ENCODE measurements around the gene PRKAG2.

Gene PRKAG2

DNA sequence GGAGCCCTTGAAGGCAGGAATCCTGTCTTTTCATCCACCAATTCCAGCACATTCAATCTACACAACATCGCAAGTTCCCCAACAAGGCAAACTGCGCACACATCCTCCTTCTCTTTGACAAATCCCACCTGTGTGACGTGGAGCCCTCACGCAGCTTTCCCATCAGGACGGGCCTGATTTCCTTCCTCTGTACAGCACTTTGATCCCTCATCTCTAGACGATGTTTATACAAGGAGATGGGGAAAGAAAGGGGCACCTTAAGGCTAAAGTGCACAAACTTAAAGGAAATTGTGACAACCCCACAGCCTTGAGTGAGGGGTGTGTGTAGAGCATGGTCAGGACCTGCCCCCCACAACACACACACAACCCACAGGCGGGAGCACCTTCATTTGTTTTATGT is 97.2 kb downstream of the PRKAG2 start:
- H3K4me3 ChIP-seq (ENCODE audit: low read length in 2 of 2), result no peak overlapping the region
- no peak overlapping the region for H3K4me2 ChIP-seq (ENCODE audit: insufficient read depth, low read length, poor library complexity, severe bottlenecking)
- H3K14ac ChIP-seq (ENCODE audit: low read length), result no peak overlapping the region
- no peak overlapping the region for H2AFZ ChIP-seq (ENCODE audit: low read length)
- H4K8ac ChIP-seq (ENCODE audit: low read depth, low read length), result no peak overlapping the region
- H3K18ac ChIP-seq (ENCODE audit: low read length), result no peak overlapping the region
- H3K36me3 ChIP-seq (replicated peaks in 1 of 2; ENCODE audit: control insufficient read depth in 2 of 2, insufficient read depth in 2 of 2, low read length in 2 of 2), result no peaks in the 10 kb centered on the region
- no peak overlapping the region for H4K91ac ChIP-seq (ENCODE audit: low read depth, low read length, poor library complexity)
- H2BK12ac ChIP-seq (ENCODE audit: low read length), result no peak overlapping the region
- H2AK5ac ChIP-seq (ENCODE audit: low read depth, low read length), result no peak overlapping the region
- H3K23ac ChIP-seq (ENCODE audit: low read depth, low read length, poor library complexity), result no peak overlapping the region
- no CpG with 5 or more reads among the region's 7 CpGs for WGBS, 2 donors (ENCODE audit: extremely low coverage in 2 of 2, insufficient read length in 2 of 2, insufficient replicate concordance in 1 of 2)
- H3K27me3 ChIP-seq (ENCODE audit: control insufficient read depth in 3 of 3, insufficient read depth in 3 of 3, low read depth in 1 of 3, low read length in 3 of 3), result peaks cover 0 to 36% (median 2%) of the 10 kb centered on the region in 3 experiments
- no peaks in the 10 kb centered on the region for H3K79me1 ChIP-seq (ENCODE audit: low read depth, low read length)
- no peak overlapping the region for H2BK15ac ChIP-seq (ENCODE audit: low read length)
- no peak overlapping the region for H2BK5ac ChIP-seq (ENCODE audit: low read length)
- no peak overlapping the region for H3K4ac ChIP-seq (ENCODE audit: low read length)
- no peak overlapping the region for H3K27ac ChIP-seq (replicated peaks; ENCODE audit: low read length)
- no peak overlapping the region for H3K9ac ChIP-seq (ENCODE audit: low read depth, low read length, poor library complexity)
- peaks cover 0 to 2% of the 10 kb centered on the region in 2 donors for H3K4me1 ChIP-seq (ENCODE audit: control insufficient read depth in 2 of 2, insufficient read depth in 1 of 2, low read depth in 1 of 2, low read length in 2 of 2)
- no peak for DNase-seq (ENCODE audit: low spot score)
- H3K9me3 ChIP-seq (replicated peaks in 1 of 2; ENCODE audit: control insufficient read depth in 2 of 2, insufficient read depth in 1 of 2, low read depth in 1 of 2, low read length in 2 of 2), result peaks cover 0 to 2% of the 10 kb centered on the region in 2 donors
- H2BK120ac ChIP-seq (ENCODE audit: low read depth, low read length), result no peak overlapping the region

GRCh38 chr7:151779255-151779654 is 97.7 kb downstream of the PRKAG2 start:
- H3K9me3 ChIP-seq (replicated peaks in 1 of 2; ENCODE audit: control insufficient read depth in 2 of 2, insufficient read depth in 1 of 2, low read depth in 1 of 2, low read length in 2 of 2), result peaks cover 0 to 2% of the 10 kb centered on the region in 2 donors
- no peak overlapping the region for H4K8ac ChIP-seq (ENCODE audit: low read depth, low read length)
- H2BK5ac ChIP-seq (ENCODE audit: low read length), result no peak overlapping the region
- no peak overlapping the region for H3K23ac ChIP-seq (ENCODE audit: low read depth, low read length, poor library complexity)
- H4K91ac ChIP-seq (ENCODE audit: low read depth, low read length, poor library complexity), result no peak overlapping the region
- no peak overlapping the region for H2AFZ ChIP-seq (ENCODE audit: low read length)
- no peak overlapping the region for H2BK12ac ChIP-seq (ENCODE audit: low read length)
- H3K4me2 ChIP-seq (ENCODE audit: insufficient read depth, low read length, poor library complexity, severe bottlenecking), result no peak overlapping the region
- H2BK120ac ChIP-seq (ENCODE audit: low read depth, low read length), result no peak overlapping the region
- WGBS, 2 donors (ENCODE audit: extremely low coverage in 2 of 2, insufficient read length in 2 of 2, insufficient replicate concordance in 1 of 2), result no CpG with 5 or more reads among the region's 6 CpGs
- DNase-seq (ENCODE audit: low spot score), result no peak
- H3K4ac ChIP-seq (ENCODE audit: low read length), result no peak overlapping the region
- H3K4me3 ChIP-seq (ENCODE audit: low read length in 2 of 2), result no peak overlapping the region
- H3K4me1 ChIP-seq (ENCODE audit: control insufficient read depth in 2 of 2, insufficient read depth in 1 of 2, low read depth in 1 of 2, low read length in 2 of 2), result peaks cover 0 to 2% of the 10 kb centered on the region in 2 donors
- peaks cover 0 to 36% (median 2%) of the 10 kb centered on the region in 3 experiments for H3K27me3 ChIP-seq (ENCODE audit: control insufficient read depth in 3 of 3, insufficient read depth in 3 of 3, low read depth in 1 of 3, low read length in 3 of 3)
- H2BK15ac ChIP-seq (ENCODE audit: low read length), result no peak overlapping the region
- no peaks in the 10 kb centered on the region for H3K79me1 ChIP-seq (ENCODE audit: low read depth, low read length)
- H3K18ac ChIP-seq (ENCODE audit: low read length), result peak overlapping the region; percentile 41
- H3K9ac ChIP-seq (ENCODE audit: low read depth, low read length, poor library complexity), result no peak overlapping the region
- H2AK5ac ChIP-seq (ENCODE audit: low read depth, low read length), result no peak overlapping the region
- no peak overlapping the region for H3K27ac ChIP-seq (replicated peaks; ENCODE audit: low read length)
- no peak overlapping the region for H3K14ac ChIP-seq (ENCODE audit: low read length)
- no peaks in the 10 kb centered on the region for H3K36me3 ChIP-seq (replicated peaks in 1 of 2; ENCODE audit: control insufficient read depth in 2 of 2, insufficient read depth in 2 of 2, low read length in 2 of 2)

DNA sequence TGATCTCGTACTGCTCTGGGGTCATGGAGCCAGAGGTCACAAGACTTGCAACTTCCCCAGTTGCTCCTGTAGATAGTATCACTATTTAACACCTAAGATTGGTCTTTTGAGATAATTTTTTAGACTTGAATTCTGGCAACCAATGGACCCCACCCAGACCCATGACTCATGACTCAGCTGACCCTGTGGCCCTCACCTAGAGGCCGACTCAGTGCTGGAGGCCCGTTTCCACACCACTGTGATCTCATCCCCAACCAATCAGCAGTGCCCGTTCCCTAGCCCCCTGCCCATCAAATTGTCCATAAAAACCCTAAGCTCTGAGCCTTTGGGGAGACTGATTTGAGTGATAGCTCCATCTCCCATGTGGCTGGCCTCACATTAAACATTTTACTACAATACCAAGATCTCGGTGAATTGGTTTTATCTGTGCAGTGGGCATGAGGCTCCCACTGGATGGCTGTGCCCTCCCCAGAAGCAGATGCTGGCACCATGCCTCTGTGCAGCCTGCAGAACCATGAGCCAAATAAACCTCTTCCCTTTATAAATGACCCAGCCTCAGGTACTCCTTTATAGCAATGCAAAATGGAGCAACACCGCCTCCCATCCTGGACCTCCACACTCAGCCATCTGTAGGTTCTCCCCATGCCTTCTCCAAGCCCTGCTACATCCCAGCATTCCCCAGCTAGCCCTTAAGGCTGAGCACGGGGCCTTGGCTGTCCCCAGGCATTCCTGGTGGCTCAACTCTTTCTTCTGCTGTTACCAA is 98.8 kb downstream of the PRKAG2 start:
- H4K91ac ChIP-seq (ENCODE audit: low read depth, low read length, poor library complexity), result no peak overlapping the region
- H3K4ac ChIP-seq (ENCODE audit: low read length), result no peak overlapping the region
- no peak overlapping the region for H2BK5ac ChIP-seq (ENCODE audit: low read length)
- no peak overlapping the region for H4K8ac ChIP-seq (ENCODE audit: low read depth, low read length)
- H2BK12ac ChIP-seq (ENCODE audit: low read length), result no peak overlapping the region
- WGBS, 2 donors (ENCODE audit: extremely low coverage in 2 of 2, insufficient read length in 2 of 2, insufficient replicate concordance in 1 of 2), result no CpG with 5 or more reads among the region's 7 CpGs
- H3K36me3 ChIP-seq (replicated peaks in 1 of 2; ENCODE audit: control insufficient read depth in 2 of 2, insufficient read depth in 2 of 2, low read length in 2 of 2), result no peaks in the 10 kb centered on the region
- no peaks in the 10 kb centered on the region for H3K79me1 ChIP-seq (ENCODE audit: low read depth, low read length)
- H3K18ac ChIP-seq (ENCODE audit: low read length), result no peak overlapping the region
- H2BK120ac ChIP-seq (ENCODE audit: low read depth, low read length), result no peak overlapping the region
- no peak overlapping the region for H3K4me3 ChIP-seq (ENCODE audit: low read length in 2 of 2)
- no peak overlapping the region for H2BK15ac ChIP-seq (ENCODE audit: low read length)
- peaks cover 0 to 2% of the 10 kb centered on the region in 2 donors for H3K9me3 ChIP-seq (replicated peaks in 1 of 2; ENCODE audit: control insufficient read depth in 2 of 2, insufficient read depth in 1 of 2, low read depth in 1 of 2, low read length in 2 of 2)
- no peak overlapping the region for H2AFZ ChIP-seq (ENCODE audit: low read length)
- H3K4me2 ChIP-seq (ENCODE audit: insufficient read depth, low read length, poor library complexity, severe bottlenecking), result no peak overlapping the region
- no peak overlapping the region for H2AK5ac ChIP-seq (ENCODE audit: low read depth, low read length)
- no peak overlapping the region for H3K14ac ChIP-seq (ENCODE audit: low read length)
- peaks cover 0 to 31% (median 2%) of the 10 kb centered on the region in 3 experiments for H3K27me3 ChIP-seq (ENCODE audit: control insufficient read depth in 3 of 3, insufficient read depth in 3 of 3, low read depth in 1 of 3, low read length in 3 of 3)
- H3K27ac ChIP-seq (replicated peaks; ENCODE audit: low read length), result no peak overlapping the region
- no peak for DNase-seq (ENCODE audit: low spot score)
- peaks cover 0 to 2% of the 10 kb centered on the region in 2 donors for H3K4me1 ChIP-seq (ENCODE audit: control insufficient read depth in 2 of 2, insufficient read depth in 1 of 2, low read depth in 1 of 2, low read length in 2 of 2)
- no peak overlapping the region for H3K23ac ChIP-seq (ENCODE audit: low read depth, low read length, poor library complexity)
- no peak overlapping the region for H3K9ac ChIP-seq (ENCODE audit: low read depth, low read length, poor library complexity)

- H3K4me2 ChIP-seq (ENCODE audit: insufficient read depth, low read length, poor library complexity, severe bottlenecking), result no peak overlapping the region
- H2BK120ac ChIP-seq (ENCODE audit: low read depth, low read length), result no peak overlapping the region
- no peak overlapping the region for H3K14ac ChIP-seq (ENCODE audit: low read length)
- H2AFZ ChIP-seq (ENCODE audit: low read length), result no peak overlapping the region
- peak overlapping the region; percentile 14 for H2AK5ac ChIP-seq (ENCODE audit: low read depth, low read length)
- WGBS, 2 donors (ENCODE audit: extremely low coverage in 2 of 2, insufficient read length in 2 of 2, insufficient replicate concordance in 1 of 2), result no CpG with 5 or more reads among the region's 5 CpGs
- H3K9me3 ChIP-seq (replicated peaks in 1 of 2; ENCODE audit: control insufficient read depth in 2 of 2, insufficient read depth in 1 of 2, low read depth in 1 of 2, low read length in 2 of 2), result peaks cover 0 to 2% of the 10 kb centered on the region in 2 donors
- H3K4me1 ChIP-seq (ENCODE audit: control insufficient read depth in 2 of 2, insufficient read depth in 1 of 2, low read depth in 1 of 2, low read length in 2 of 2), result no peaks in the 10 kb centered on the region
- no peak overlapping the region for H3K23ac ChIP-seq (ENCODE audit: low read depth, low read length, poor library complexity)
- no peak overlapping the region for H3K9ac ChIP-seq (ENCODE audit: low read depth, low read length, poor library complexity)
- no peak overlapping the region for H3K4me3 ChIP-seq (ENCODE audit: low read length in 2 of 2)
- H2BK5ac ChIP-seq (ENCODE audit: low read length), result no peak overlapping the region
- H3K36me3 ChIP-seq (replicated peaks in 1 of 2; ENCODE audit: control insufficient read depth in 2 of 2, insufficient read depth in 2 of 2, low read length in 2 of 2), result no peaks in the 10 kb centered on the region
- H4K91ac ChIP-seq (ENCODE audit: low read depth, low read length, poor library complexity), result no peak overlapping the region
- no peak overlapping the region for H3K18ac ChIP-seq (ENCODE audit: low read length)
- no peak overlapping the region for H2BK12ac ChIP-seq (ENCODE audit: low read length)
- no peak for DNase-seq (ENCODE audit: low spot score)
- H3K4ac ChIP-seq (ENCODE audit: low read length), result no peak overlapping the region
- no peaks in the 10 kb centered on the region for H3K79me1 ChIP-seq (ENCODE audit: low read depth, low read length)
- H3K27ac ChIP-seq (replicated peaks; ENCODE audit: low read length), result no peak overlapping the region
- no peak overlapping the region for H4K8ac ChIP-seq (ENCODE audit: low read depth, low read length)
- H3K27me3 ChIP-seq (ENCODE audit: control insufficient read depth in 3 of 3, insufficient read depth in 3 of 3, low read depth in 1 of 3, low read length in 3 of 3), result peaks cover 0 to 30% (median 0%) of the 10 kb centered on the region in 3 experiments
- H2BK15ac ChIP-seq (ENCODE audit: low read length), result no peak overlapping the region
Measured at GRCh38 chr7:151777495-151777880, 99.4 kb downstream of the PRKAG2 start.
